ENCODE results near the gene CIB4. TPM values are rescaled to one million over a fixed set of nuclear protein-coding genes. Genes with fewer than 3 reads are reported as not detected.

Gene CIB4
- total and polyA plus RNA-seq, 9 of the 15 experiments (the other 6 are each of a cell fraction or from before 2014, with no cell fraction given) = not detected

DNA sequence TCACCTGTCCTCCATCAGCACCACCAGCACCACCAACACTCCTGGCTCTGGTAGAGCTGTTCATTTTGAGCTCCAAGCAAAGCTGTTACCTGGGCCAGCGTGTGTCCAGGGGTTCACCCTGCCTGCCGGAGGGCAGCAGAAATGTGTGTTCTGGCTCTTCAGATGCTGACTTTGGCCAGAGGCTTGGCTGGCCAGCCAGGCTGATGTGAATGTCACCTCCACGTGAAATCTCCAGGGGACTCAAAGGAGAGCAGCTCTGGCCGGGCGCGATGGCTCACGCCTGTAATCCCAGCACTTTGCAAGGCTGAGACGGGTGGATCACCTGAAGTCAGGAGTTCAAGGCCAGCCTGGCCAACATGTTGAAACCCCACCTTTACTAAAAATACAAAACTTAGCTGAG is 33.5 kb downstream of the CIB4 start:
- DNase-seq (ENCODE audit: extremely low read depth in 1 of 4, low spot score in 3 of 4) = no peak
- no peak for ATAC-seq
- Histone ChIP-seq H3K36me3 (ENCODE audit: control insufficient read depth, insufficient read depth, low read length) (no peaks in the 10 kb centered on the region), H3K27me3 (ENCODE audit: control insufficient read depth in 2 of 2, insufficient read depth in 2 of 2, low read length in 2 of 2) (peaks cover 9 to 53% of the 10 kb centered on the region in 2 experiments; a peak in 4 of 5 replicates), H3K9me1 (ENCODE audit: control insufficient read depth, insufficient read depth, low read length) (no peaks in the 10 kb centered on the region), H2AFZ (ENCODE audit: low read depth, low read length) (no peak overlapping the region), H3K4me2 (ENCODE audit: insufficient read depth, low read length) (no peak overlapping the region), H3K4me1 (replicated peaks in 1 of 2; ENCODE audit: control insufficient read depth in 2 of 2, insufficient read depth in 2 of 2, low read length in 2 of 2) (no peaks in the 10 kb centered on the region), H3K4me3 (no peak overlapping the region), H3K9me3 (replicated peaks; ENCODE audit: control insufficient read depth, insufficient read depth, low read depth, low read length) (no peaks in the 10 kb centered on the region; the same call in 1 of the 2 replicates), H3K79me2 (ENCODE audit: control insufficient read depth, insufficient read depth, low read length) (no peaks in the 10 kb centered on the region), H3K9ac (ENCODE audit: insufficient read depth in 1 of 2, low read depth in 2 of 2, low read length in 2 of 2) (no peak overlapping the region), H3K27ac (ENCODE audit: extremely low read depth, low read depth, low read length) (no peak overlapping the region), H4K20me1 (replicated peaks; ENCODE audit: control insufficient read depth, insufficient read depth, low read length) (no peaks in the 10 kb centered on the region)
- FAIRE-seq = no peak
- POLR2A ChIA-PET = interaction anchor here (0.6 to 0.7 kb wide), 2 partner anchors 342 to 1867 kb away, joined by 3 read pairs; no protein-coding TSS in a partner anchor
- TF ChIP-seq ZNF121 (CRISPR knock-in tag; conservative IDR thresholded peaks at IDR 0.05) (no peak), IRF1 (CRISPR knock-in tag; IDR thresholded peaks at IDR 0.05; ENCODE audit: borderline replicate concordance) (no peak), NFATC3 (IDR thresholded peaks at IDR 0.05) (no peak)
- intact Hi-C loops (cut with micrococcal nuclease) = loop anchor here (5.0 kb wide), 1 partner anchor 235 kb away; no protein-coding TSS in a partner anchor
- no TSS peak for BruUV-seq (replicated peaks)
- 18% methylated on average over 8 of the region's 8 CpGs for WGBS (ENCODE audit: insufficient coverage, low coverage, missing lambda C conversion rate)
- CTCF ChIA-PET (ENCODE audit: low intra/inter-chr PET ratio) = no interaction called here
- in situ Hi-C loops (cut with MboI) = no loop called here

DNA sequence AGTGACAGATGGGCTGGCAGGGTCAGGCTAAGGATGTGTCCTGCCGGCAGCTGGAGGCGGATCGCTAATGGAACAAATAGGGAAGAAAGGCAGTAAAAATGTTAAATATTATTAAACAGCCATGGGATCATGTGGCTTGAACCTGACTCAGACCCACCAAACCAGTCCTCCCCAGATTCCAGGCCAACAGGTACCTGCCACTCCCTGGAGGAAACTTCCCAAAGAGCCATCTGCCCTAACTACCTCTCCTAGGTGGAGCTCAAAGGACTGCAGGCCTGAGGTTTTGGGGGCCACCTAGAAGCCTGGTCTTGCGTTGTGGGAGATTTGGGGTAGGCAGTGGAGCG is 34.3 kb downstream of the CIB4 start:
- no peaks in the 10 kb centered on the region for H3K4me1 ChIP-seq (replicated peaks in 1 of 2; ENCODE audit: control insufficient read depth in 2 of 2, insufficient read depth in 2 of 2, low read length in 2 of 2)
- ChIA-PET POLR2A (interaction anchor here (1.2 kb wide), 1 partner anchor 10 kb away, joined by 3 read pairs; no protein-coding TSS in a partner anchor), CTCF (ENCODE audit: low intra/inter-chr PET ratio) (interaction anchor here (3.1 kb wide), 1 partner anchor 138 kb away, joined by 46 read pairs; no protein-coding TSS in a partner anchor)
- no peak for FAIRE-seq
- BruUV-seq (replicated peaks) = no TSS peak
- H3K79me2 ChIP-seq (ENCODE audit: control insufficient read depth, insufficient read depth, low read length) = no peaks in the 10 kb centered on the region
- in situ Hi-C loops (cut with MboI) (no loop called here), intact Hi-C loops (cut with micrococcal nuclease) (loop anchor here (5.0 kb wide), 1 partner anchor 235 kb away; no protein-coding TSS in a partner anchor)
- H4K20me1 ChIP-seq (replicated peaks; ENCODE audit: control insufficient read depth, insufficient read depth, low read length) = no peaks in the 10 kb centered on the region
- H3K9me1 ChIP-seq (ENCODE audit: control insufficient read depth, insufficient read depth, low read length) = no peaks in the 10 kb centered on the region
- H3K36me3 ChIP-seq (ENCODE audit: control insufficient read depth, insufficient read depth, low read length) = no peaks in the 10 kb centered on the region
- H3K4me3 ChIP-seq = no peak overlapping the region
- peaks cover 9 to 48% of the 10 kb centered on the region in 2 experiments; a peak in 4 of 5 replicates for H3K27me3 ChIP-seq (ENCODE audit: control insufficient read depth in 2 of 2, insufficient read depth in 2 of 2, low read length in 2 of 2)
- ATAC-seq = no peak
- H3K4me2 ChIP-seq (ENCODE audit: insufficient read depth, low read length) = no peak overlapping the region
- H2AFZ ChIP-seq (ENCODE audit: low read depth, low read length) = no peak overlapping the region
- WGBS (ENCODE audit: insufficient coverage, low coverage, missing lambda C conversion rate) = 26% methylated on average over 5 of the region's 5 CpGs
- no peaks in the 10 kb centered on the region; the same call in 1 of the 2 replicates for H3K9me3 ChIP-seq (replicated peaks; ENCODE audit: control insufficient read depth, insufficient read depth, low read depth, low read length)
- H3K27ac ChIP-seq (ENCODE audit: extremely low read depth, low read depth, low read length) = no peak overlapping the region
- no peak for DNase-seq (ENCODE audit: extremely low read depth in 1 of 4, low spot score in 3 of 4)
- H3K9ac ChIP-seq (ENCODE audit: insufficient read depth in 1 of 2, low read depth in 2 of 2, low read length in 2 of 2) = no peak overlapping the region
- TF ChIP-seq ZNF124 (CRISPR knock-in tag; IDR thresholded peaks at IDR 0.05) = no peak
- TF ChIP-seq, protein P1, sequence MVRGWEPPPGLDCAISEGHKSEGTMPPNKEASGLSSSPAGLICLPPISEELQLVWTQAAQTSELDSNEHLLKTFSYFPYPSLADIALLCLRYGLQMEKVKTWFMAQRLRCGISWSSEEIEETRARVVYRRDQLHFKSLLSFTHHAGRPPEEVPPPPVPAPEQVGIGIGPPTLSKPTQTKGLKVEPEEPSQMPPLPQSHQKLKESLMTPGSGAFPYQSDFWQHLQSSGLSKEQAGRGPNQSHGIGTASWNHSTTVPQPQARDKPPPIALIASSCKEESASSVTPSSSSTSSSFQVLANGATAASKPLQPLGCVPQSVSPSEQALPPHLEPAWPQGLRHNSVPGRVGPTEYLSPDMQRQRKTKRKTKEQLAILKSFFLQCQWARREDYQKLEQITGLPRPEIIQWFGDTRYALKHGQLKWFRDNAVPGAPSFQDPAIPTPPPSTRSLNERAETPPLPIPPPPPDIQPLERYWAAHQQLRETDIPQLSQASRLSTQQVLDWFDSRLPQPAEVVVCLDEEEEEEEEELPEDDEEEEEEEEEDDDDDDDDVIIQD (CRISPR knock-in tag; IDR thresholded peaks at IDR 0.05) = no peak
- TF ChIP-seq BCOR (IDR thresholded peaks at IDR 0.05) = no peak
- no peak for TF ChIP-seq NFXL1 (CRISPR knock-in tag; IDR thresholded peaks at IDR 0.05)
- TF ChIP-seq SREBF1 (IDR thresholded peaks at IDR 0.05; ENCODE audit: borderline replicate concordance, low read depth, low read length) = no peak
- TF ChIP-seq, protein P2, sequence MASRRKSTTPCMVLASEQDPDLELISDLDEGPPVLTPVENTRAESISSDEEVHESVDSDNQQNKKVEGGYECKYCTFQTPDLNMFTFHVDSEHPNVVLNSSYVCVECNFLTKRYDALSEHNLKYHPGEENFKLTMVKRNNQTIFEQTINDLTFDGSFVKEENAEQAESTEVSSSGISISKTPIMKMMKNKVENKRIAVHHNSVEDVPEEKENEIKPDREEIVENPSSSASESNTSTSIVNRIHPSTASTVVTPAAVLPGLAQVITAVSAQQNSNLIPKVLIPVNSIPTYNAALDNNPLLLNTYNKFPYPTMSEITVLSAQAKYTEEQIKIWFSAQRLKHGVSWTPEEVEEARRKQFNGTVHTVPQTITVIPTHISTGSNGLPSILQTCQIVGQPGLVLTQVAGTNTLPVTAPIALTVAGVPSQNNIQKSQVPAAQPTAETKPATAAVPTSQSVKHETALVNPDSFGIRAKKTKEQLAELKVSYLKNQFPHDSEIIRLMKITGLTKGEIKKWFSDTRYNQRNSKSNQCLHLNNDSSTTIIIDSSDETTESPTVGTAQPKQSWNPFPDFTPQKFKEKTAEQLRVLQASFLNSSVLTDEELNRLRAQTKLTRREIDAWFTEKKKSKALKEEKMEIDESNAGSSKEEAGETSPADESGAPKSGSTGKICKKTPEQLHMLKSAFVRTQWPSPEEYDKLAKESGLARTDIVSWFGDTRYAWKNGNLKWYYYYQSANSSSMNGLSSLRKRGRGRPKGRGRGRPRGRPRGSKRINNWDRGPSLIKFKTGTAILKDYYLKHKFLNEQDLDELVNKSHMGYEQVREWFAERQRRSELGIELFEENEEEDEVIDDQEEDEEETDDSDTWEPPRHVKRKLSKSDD (conservative IDR thresholded peaks at IDR 0.05; ENCODE audit: low read length) = no peak
- TF ChIP-seq SRSF7 (optimal IDR thresholded peaks at IDR 0.05; ENCODE audit: low read depth, low read length) = no peak
- no peak for TF ChIP-seq FOXJ3 (CRISPR knock-in tag; IDR thresholded peaks at IDR 0.05)
- no peak for TF ChIP-seq FOSL1 (tag; conservative IDR thresholded peaks at IDR 0.05)
